Esophagus squamous epithelium (tissue), 5 donors: ENCODE measurements around the gene PGLYRP3. TPM values are rescaled to one million over a fixed set of nuclear protein-coding genes. Genes with fewer than 3 reads are reported as not detected.

Experiments used
- DNase-seq: peaks from one replicate; lab custom pipeline; 2025; lab: John Stamatoyannopoulos, UW
- H3K27ac ChIP-seq, 4 donors: fragments of 200-600 bp; sonication (generic); one replicate each; pipeline ENCODE4 v1.5.1; 2016 to 2019; ENCODE audit warnings: mild to moderate bottlenecking in 1 of 4
- H3K27me3 ChIP-seq, 4 donors: fragments of 200-600 bp; sonication (generic); 1 replicate in 3 of 4; 2 replicates in 1 of 4; pipeline versions ENCODE4 v1.5.1 to v1.6.0; 2017 to 2021; ENCODE audit warnings: antibody characterized with exemption in 1 of 4
- H3K36me3 ChIP-seq, 3 donors: fragments of 200-600 bp; sonication (generic); one replicate each; pipeline ENCODE4 v1.5.1; 2016 to 2019
- H3K4me1 ChIP-seq, 3 donors: fragments of 200-600 bp; sonication (generic); one replicate each; pipeline ENCODE4 v1.5.1; 2017 to 2019
- H3K4me3 ChIP-seq, 4 donors: fragments of 200-600 bp; sonication (generic); 1 replicate in 3 of 4; 2 replicates in 1 of 4; pipeline ENCODE4 v1.5.1; 2016 to 2019; ENCODE audit warnings: mild to moderate bottlenecking in 2 of 4, moderate library complexity in 1 of 4
- H3K9me3 ChIP-seq, 3 donors: fragments of 200-600 bp; sonication (generic); one replicate each; pipeline ENCODE4 v1.5.1; 2016 to 2019
- CTCF ChIP-seq, 6 experiments: fragments of 450-650 bp in 4 of 6; fragments of 200-600 bp in 2 of 6; sonication (generic) in 2 of 6; IDR thresholded peaks; one replicate each; pipeline ENCODE4 v1.5.1; 2016 to 2019; ENCODE audit warnings: antibody characterized with exemption in 6 of 6, mild to moderate bottlenecking in 4 of 6, moderate library complexity in 4 of 6
- POLR2A ChIP-seq, 4 donors: fragments of 450-650 bp; IDR thresholded peaks; one replicate each; pipeline ENCODE4 v1.6.1; 2017; ENCODE audit warnings: antibody characterized with exemption in 4 of 4, mild to moderate bottlenecking in 4 of 4, moderate library complexity in 3 of 4
- WGBS, 2 donors: methylation state at CpG; one replicate each; pipeline ENCODE4 v1.1.5; 2018; 5-methylcytosine and 5-hydroxymethylcytosine counted together
- intact Hi-C: fragments of 100-400 bp; cut with DNase I; formaldehyde crosslinking; loops from one replicate; pipeline ENCODE4 v1.15.0; 2022
- total RNA-seq, 4 donors: library from RNA; depleted of rRNA; stranded (reverse); fragments of >200 nt; gene quantifications; one replicate each; pipeline ENCODE4 v1.1.0, GENCODE V29; 2016
- donor health status: DM: yes; HTN: yes; CAD: no.

Gene PGLYRP3
- total RNA-seq, 4 donors from 2014 or later, result 14.3 to 44.0 (median 23.8) TPM

DNA sequence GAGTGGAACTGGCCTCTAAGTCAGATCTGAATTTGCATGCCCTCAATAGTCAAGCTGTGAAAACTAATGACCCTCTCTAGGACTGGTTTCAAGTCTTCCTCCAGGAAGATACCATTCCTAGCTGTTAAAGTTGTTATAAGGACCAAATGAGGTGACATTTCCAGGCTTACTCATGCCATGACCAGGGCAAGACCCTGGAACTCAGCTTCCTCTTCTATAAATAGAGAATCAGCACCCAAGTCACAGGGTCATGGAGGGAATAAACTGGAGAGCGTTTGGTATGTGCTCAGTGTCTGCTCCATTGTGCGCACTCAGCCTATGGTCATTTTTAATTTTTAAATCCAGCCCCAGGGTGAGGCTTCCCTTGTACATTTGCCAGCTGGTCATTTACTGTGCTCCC, 47.4 kb upstream of the PGLYRP3 start:
- H3K4me1 ChIP-seq, result peaks cover 32 to 91% (median 38%) of the 10 kb centered on the region in 3 donors
- DNase-seq, result no peak
- no peaks in the 10 kb centered on the region for H3K27me3 ChIP-seq
- WGBS, 2 donors, result 33 to 70% methylated on average over 1 to 2 of the region's 2 CpGs
- H3K9me3 ChIP-seq, result no peaks in the 10 kb centered on the region
- H3K4me3 ChIP-seq, result peak overlapping the region in 3 of 4 donors; percentile 43 to 64 (median 48)
- TF ChIP-seq CTCF (IDR thresholded peaks at IDR 0.05) (no peak), POLR2A (IDR thresholded peaks at IDR 0.05) (no peak)
- intact Hi-C loops, result no loop called here
- peak overlapping the region; percentile 86 to 94 (median 93) for H3K27ac ChIP-seq
- no peaks in the 10 kb centered on the region for H3K36me3 ChIP-seq

- Histone ChIP-seq H3K4me1 (peaks cover 25 to 82% (median 36%) of the 10 kb centered on the region in 3 donors), H3K27me3 (no peaks in the 10 kb centered on the region), H3K36me3 (no peaks in the 10 kb centered on the region), H3K27ac (peak overlapping the region; percentile 86 to 94 (median 93)), H3K9me3 (no peaks in the 10 kb centered on the region), H3K4me3 (peak overlapping the region; percentile 33 to 64 (median 46))
- DNase-seq, result no peak
- intact Hi-C loops, result loop anchor here (5.0 kb wide), 1 partner anchor 133 kb away; no protein-coding TSS in a partner anchor
- TF ChIP-seq POLR2A (IDR thresholded peaks at IDR 0.05), result no peak
- TF ChIP-seq CTCF (IDR thresholded peaks at IDR 0.05), result no peak
- 56 to 88% methylated on average over 2 to 4 of the region's 6 CpGs for WGBS, 2 donors
Measured at GRCh38 chr1:153359241-153359640, 46.5 kb upstream of the PGLYRP3 start.

DNA sequence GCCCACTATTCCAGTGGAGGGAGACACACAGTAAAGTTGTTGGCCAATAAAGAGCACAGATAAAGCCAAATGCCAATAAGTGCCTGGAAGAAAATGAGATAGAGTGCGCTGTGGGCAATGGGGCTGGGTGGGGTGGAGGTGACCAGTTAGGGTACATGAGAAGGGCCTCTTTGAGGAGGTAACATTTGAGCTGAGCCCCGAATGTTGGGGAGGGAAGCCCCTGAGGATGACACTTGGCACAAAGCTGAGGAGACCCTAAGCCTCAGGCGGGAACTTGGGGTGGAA, 45.9 kb upstream of the PGLYRP3 start:
- Histone ChIP-seq H3K27ac (peak overlapping the region; percentile 86 to 94 (median 93)), H3K4me1 (peaks cover 21 to 75% (median 32%) of the 10 kb centered on the region in 3 donors), H3K4me3 (peak overlapping the region; percentile 33 to 64 (median 46)), H3K36me3 (no peaks in the 10 kb centered on the region), H3K27me3 (no peaks in the 10 kb centered on the region), H3K9me3 (no peaks in the 10 kb centered on the region)
- intact Hi-C loops, result loop anchor here (5.0 kb wide), 1 partner anchor 134 kb away; no protein-coding TSS in a partner anchor
- no peak for DNase-seq
- WGBS, 2 donors, result 59 to 72% methylated on average over 3 of the region's 3 CpGs
- TF ChIP-seq CTCF (IDR thresholded peaks at IDR 0.05) (no peak), POLR2A (IDR thresholded peaks at IDR 0.05) (no peak)

GRCh38 chr1:153357853-153358690, 45.3 kb upstream of the PGLYRP3 start, which contains the start of gene S100A9:
Gene S100A9, plus strand, starts transcription at chr1:153357854. Its CDS starts 430 bp downstream, at chr1:153358284.
- TF ChIP-seq POLR2A (IDR thresholded peaks at IDR 0.05) (peak in 1 of 4 donors; percentile 74), CTCF (IDR thresholded peaks at IDR 0.05) (no peak)
- H3K4me1 ChIP-seq, result peaks cover 19 to 70% (median 26%) of the 10 kb centered on the region in 3 donors
- no peak for DNase-seq
- intact Hi-C loops, result loop anchor here (5.0 kb wide), 1 partner anchor 134 kb away; no protein-coding TSS in a partner anchor
- no peaks in the 10 kb centered on the region for H3K36me3 ChIP-seq
- 48 to 57% methylated on average over 11 of the region's 11 CpGs for WGBS, 2 donors
- no peaks in the 10 kb centered on the region for H3K9me3 ChIP-seq
- H3K27me3 ChIP-seq, result peaks cover 0 to 5% (median 0%) of the 10 kb centered on the region in 4 donors
- peak within 1 kb of the TSS; percentile 86 to 94 (median 93) for H3K27ac ChIP-seq
- H3K4me3 ChIP-seq, result peak within 1 kb of the TSS; percentile 33 to 64 (median 46)
